ENCODE results near the gene C2orf15. TPM values are rescaled to one million over a fixed set of nuclear protein-coding genes. Genes with fewer than 3 reads are reported as not detected.

The C2orf15 gene
- polyA plus RNA-seq (2011; rRNA removed) (0.14 TPM in 1 of 2 replicates, not detected in the other), polyA minus RNA-seq (2011; rRNA and poly(A)+ RNA removed) (not detected in 2 replicates)

- TF ChIP-seq CTCF (IDR thresholded peaks at IDR 0.05; ENCODE audit: low read depth, low read length), result no peak
- ChIA-PET CTCF (interaction anchor here (1.5 kb wide), 1 partner anchor 492 kb away, joined by 9 read pairs; no protein-coding TSS in a partner anchor), POLR2A (interaction anchor here (0.6 to 1.2 kb wide), 2 partner anchors 39 to 196 kb away, joined by 3 to 5 read pairs; no protein-coding TSS in a partner anchor)
Measured at GRCh38 chr2:99141110-99142108, at the start of gene C2orf15. C2orf15 (plus strand) TSS chr2:99141707; CDS start chr2:99150559, 8,852 bp downstream.

GRCh38 chr2:99096728-99097127, 44.8 kb upstream of the C2orf15 start:
- Histone ChIP-seq H3K27ac (ENCODE audit: low read depth, low read length) (no peak overlapping the region), H3K4me3 (ENCODE audit: low read depth, low read length) (no peak overlapping the region), H3K27me3 (ENCODE audit: control insufficient read depth, insufficient read depth, low read length) (no peaks in the 10 kb centered on the region), H3K9me3 (ENCODE audit: control insufficient read depth, insufficient read depth, low read length) (no peaks in the 10 kb centered on the region)
- no peak for TF ChIP-seq CTCF (IDR thresholded peaks at IDR 0.05; ENCODE audit: low read depth, low read length)
- DNase-seq (ENCODE audit: low read depth, low spot score), result no peak
- ChIA-PET POLR2A (no interaction called here), CTCF (no interaction called here)

More at GRCh38 chr2:99141110-99142108, at the start of gene C2orf15:
- Histone ChIP-seq H3K9me3 (ENCODE audit: control insufficient read depth, insufficient read depth, low read length) (no peaks in the 10 kb centered on the region; the same call in 1 of the 2 replicates), H3K27ac (ENCODE audit: low read depth, low read length) (no peak within 1 kb of the TSS), H3K4me3 (ENCODE audit: low read depth, low read length) (peak within 1 kb of the TSS; percentile 85), H3K27me3 (ENCODE audit: control insufficient read depth, insufficient read depth, low read length) (peaks cover 5% of the 10 kb centered on the region)
- DNase-seq (ENCODE audit: low read depth, low spot score), result peak; percentile 38

- peak; percentile 0 for DNase-seq (ENCODE audit: low read depth, low spot score)
- no peaks in the 10 kb centered on the region for H3K27me3 ChIP-seq (ENCODE audit: control insufficient read depth, insufficient read depth, low read length)
- no peak overlapping the region for H3K27ac ChIP-seq (ENCODE audit: low read depth, low read length)
- no peak overlapping the region for H3K4me3 ChIP-seq (ENCODE audit: low read depth, low read length)
- ChIA-PET POLR2A (no interaction called here), CTCF (interaction anchor here (1.2 kb wide), 2 partner anchors 35 to 386 kb away, joined by 4 read pairs; no protein-coding TSS in a partner anchor)
- peak; percentile 24; the same call in 1 of the 2 replicates for TF ChIP-seq CTCF (IDR thresholded peaks at IDR 0.05; ENCODE audit: low read depth, low read length)
- no peaks in the 10 kb centered on the region for H3K9me3 ChIP-seq (ENCODE audit: control insufficient read depth, insufficient read depth, low read length)
Measured at GRCh38 chr2:99101697-99102096, 39.8 kb upstream of the C2orf15 start.

- no peaks in the 10 kb centered on the region for H3K9me3 ChIP-seq (ENCODE audit: control insufficient read depth, insufficient read depth, low read length)
- TF ChIP-seq CTCF (IDR thresholded peaks at IDR 0.05; ENCODE audit: low read depth, low read length), result no peak
- no peak overlapping the region for H3K4me3 ChIP-seq (ENCODE audit: low read depth, low read length)
- CTCF ChIA-PET, result no interaction called here
- no peak for DNase-seq (ENCODE audit: low read depth, low spot score)
- H3K27me3 ChIP-seq (ENCODE audit: control insufficient read depth, insufficient read depth, low read length), result peaks cover under 1% of the 10 kb centered on the region
- no peak overlapping the region for H3K27ac ChIP-seq (ENCODE audit: low read depth, low read length)
- POLR2A ChIA-PET, result no interaction called here
Measured at GRCh38 chr2:99104006-99104405, 37.5 kb upstream of the C2orf15 start.

GRCh38 chr2:99106913-99107312, 34.6 kb upstream of the C2orf15 start:
- POLR2A ChIA-PET, result no interaction called here
- DNase-seq (ENCODE audit: low read depth, low spot score), result no peak
- TF ChIP-seq CTCF (IDR thresholded peaks at IDR 0.05; ENCODE audit: low read depth, low read length), result no peak
- peaks cover 2% of the 10 kb centered on the region for H3K27me3 ChIP-seq (ENCODE audit: control insufficient read depth, insufficient read depth, low read length)
- CTCF ChIA-PET, result no interaction called here
- H3K27ac ChIP-seq (ENCODE audit: low read depth, low read length), result no peak overlapping the region
- H3K9me3 ChIP-seq (ENCODE audit: control insufficient read depth, insufficient read depth, low read length), result no peaks in the 10 kb centered on the region
- H3K4me3 ChIP-seq (ENCODE audit: low read depth, low read length), result no peak overlapping the region

Measured in AG04450 (cell line).